ENCODE results near the gene PYURF.

DNA sequence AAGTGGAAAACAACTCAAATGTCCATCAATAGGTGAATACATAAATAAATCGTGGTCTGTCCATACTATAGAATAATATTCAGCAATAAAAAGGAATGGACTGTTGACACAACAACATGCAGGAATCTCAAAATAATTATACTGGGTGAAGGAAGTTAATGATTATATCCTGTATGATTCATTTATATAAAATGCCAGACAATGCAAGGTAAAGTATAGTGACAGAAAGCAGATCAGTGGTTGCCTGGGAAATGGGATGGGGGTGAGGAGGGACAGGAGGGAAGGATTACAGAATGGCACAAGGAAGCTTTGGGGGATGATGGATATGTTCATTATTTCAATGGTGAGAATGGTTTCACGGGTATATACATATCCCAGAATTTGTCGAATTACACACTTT lies 12.3 kb downstream of the PYURF start:
- no peak for TF ChIP-seq POLR2AphosphoS5 (IDR thresholded peaks at IDR 0.05)
- TF ChIP-seq, protein P1, sequence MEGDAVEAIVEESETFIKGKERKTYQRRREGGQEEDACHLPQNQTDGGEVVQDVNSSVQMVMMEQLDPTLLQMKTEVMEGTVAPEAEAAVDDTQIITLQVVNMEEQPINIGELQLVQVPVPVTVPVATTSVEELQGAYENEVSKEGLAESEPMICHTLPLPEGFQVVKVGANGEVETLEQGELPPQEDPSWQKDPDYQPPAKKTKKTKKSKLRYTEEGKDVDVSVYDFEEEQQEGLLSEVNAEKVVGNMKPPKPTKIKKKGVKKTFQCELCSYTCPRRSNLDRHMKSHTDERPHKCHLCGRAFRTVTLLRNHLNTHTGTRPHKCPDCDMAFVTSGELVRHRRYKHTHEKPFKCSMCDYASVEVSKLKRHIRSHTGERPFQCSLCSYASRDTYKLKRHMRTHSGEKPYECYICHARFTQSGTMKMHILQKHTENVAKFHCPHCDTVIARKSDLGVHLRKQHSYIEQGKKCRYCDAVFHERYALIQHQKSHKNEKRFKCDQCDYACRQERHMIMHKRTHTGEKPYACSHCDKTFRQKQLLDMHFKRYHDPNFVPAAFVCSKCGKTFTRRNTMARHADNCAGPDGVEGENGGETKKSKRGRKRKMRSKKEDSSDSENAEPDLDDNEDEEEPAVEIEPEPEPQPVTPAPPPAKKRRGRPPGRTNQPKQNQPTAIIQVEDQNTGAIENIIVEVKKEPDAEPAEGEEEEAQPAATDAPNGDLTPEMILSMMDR (IDR thresholded peaks at IDR 0.05; ENCODE audit: poor library complexity, severe bottlenecking): no peak
- no peak for TF ChIP-seq TAF1 (IDR thresholded peaks at IDR 0.05; ENCODE audit: low read depth)
- TF ChIP-seq EP300 (conservative IDR thresholded peaks at IDR 0.05; ENCODE audit: poor library complexity, severe bottlenecking): no peak
- TF ChIP-seq, protein P2, sequence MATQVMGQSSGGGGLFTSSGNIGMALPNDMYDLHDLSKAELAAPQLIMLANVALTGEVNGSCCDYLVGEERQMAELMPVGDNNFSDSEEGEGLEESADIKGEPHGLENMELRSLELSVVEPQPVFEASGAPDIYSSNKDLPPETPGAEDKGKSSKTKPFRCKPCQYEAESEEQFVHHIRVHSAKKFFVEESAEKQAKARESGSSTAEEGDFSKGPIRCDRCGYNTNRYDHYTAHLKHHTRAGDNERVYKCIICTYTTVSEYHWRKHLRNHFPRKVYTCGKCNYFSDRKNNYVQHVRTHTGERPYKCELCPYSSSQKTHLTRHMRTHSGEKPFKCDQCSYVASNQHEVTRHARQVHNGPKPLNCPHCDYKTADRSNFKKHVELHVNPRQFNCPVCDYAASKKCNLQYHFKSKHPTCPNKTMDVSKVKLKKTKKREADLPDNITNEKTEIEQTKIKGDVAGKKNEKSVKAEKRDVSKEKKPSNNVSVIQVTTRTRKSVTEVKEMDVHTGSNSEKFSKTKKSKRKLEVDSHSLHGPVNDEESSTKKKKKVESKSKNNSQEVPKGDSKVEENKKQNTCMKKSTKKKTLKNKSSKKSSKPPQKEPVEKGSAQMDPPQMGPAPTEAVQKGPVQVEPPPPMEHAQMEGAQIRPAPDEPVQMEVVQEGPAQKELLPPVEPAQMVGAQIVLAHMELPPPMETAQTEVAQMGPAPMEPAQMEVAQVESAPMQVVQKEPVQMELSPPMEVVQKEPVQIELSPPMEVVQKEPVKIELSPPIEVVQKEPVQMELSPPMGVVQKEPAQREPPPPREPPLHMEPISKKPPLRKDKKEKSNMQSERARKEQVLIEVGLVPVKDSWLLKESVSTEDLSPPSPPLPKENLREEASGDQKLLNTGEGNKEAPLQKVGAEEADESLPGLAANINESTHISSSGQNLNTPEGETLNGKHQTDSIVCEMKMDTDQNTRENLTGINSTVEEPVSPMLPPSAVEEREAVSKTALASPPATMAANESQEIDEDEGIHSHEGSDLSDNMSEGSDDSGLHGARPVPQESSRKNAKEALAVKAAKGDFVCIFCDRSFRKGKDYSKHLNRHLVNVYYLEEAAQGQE (IDR thresholded peaks at IDR 0.05; ENCODE audit: borderline replicate concordance): no peak
- TF ChIP-seq RAD21 (conservative IDR thresholded peaks at IDR 0.05): no peak
- TF ChIP-seq EZH2 (IDR thresholded peaks at IDR 0.05; ENCODE audit: borderline replicate concordance, insufficient read depth, low read length, poor library complexity, severe bottlenecking): no peak
- no peak for TF ChIP-seq SMC3 (conservative IDR thresholded peaks at IDR 0.05; ENCODE audit: poor library complexity)
- no peak for TF ChIP-seq MXI1 (conservative IDR thresholded peaks at IDR 0.05; ENCODE audit: poor library complexity, severe bottlenecking)
